ENCODE results near the gene CENPT.
A peak's percentile ranks its signal among the peaks of the same experiment; 100 is the strongest.

Gene CENPT

GRCh38 chr16:67779256-67780014, 68.1 kb downstream of the CENPT start:
- Histone ChIP-seq H3K27ac (ENCODE audit: poor library complexity, severe bottlenecking) (peak overlapping the region; percentile 25), H3K27me3 (ENCODE audit: insufficient read depth, poor library complexity, severe bottlenecking) (no peaks in the 10 kb centered on the region), H3K4me3 (ENCODE audit: severe bottlenecking) (no peak overlapping the region), H3K36me3 (ENCODE audit: low read depth) (no peaks in the 10 kb centered on the region), H3K9me3 (ENCODE audit: severe bottlenecking) (peaks cover 2% of the 10 kb centered on the region), H3K4me1 (ENCODE audit: insufficient read depth, poor library complexity, severe bottlenecking) (peaks cover 9% of the 10 kb centered on the region)
- DNase-seq (ENCODE audit: low spot score) (no peak), ATAC-seq (ENCODE audit: low read depth) (peak; percentile 94)
- TF ChIP-seq, protein P1, sequence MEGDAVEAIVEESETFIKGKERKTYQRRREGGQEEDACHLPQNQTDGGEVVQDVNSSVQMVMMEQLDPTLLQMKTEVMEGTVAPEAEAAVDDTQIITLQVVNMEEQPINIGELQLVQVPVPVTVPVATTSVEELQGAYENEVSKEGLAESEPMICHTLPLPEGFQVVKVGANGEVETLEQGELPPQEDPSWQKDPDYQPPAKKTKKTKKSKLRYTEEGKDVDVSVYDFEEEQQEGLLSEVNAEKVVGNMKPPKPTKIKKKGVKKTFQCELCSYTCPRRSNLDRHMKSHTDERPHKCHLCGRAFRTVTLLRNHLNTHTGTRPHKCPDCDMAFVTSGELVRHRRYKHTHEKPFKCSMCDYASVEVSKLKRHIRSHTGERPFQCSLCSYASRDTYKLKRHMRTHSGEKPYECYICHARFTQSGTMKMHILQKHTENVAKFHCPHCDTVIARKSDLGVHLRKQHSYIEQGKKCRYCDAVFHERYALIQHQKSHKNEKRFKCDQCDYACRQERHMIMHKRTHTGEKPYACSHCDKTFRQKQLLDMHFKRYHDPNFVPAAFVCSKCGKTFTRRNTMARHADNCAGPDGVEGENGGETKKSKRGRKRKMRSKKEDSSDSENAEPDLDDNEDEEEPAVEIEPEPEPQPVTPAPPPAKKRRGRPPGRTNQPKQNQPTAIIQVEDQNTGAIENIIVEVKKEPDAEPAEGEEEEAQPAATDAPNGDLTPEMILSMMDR (IDR thresholded peaks at IDR 0.05; ENCODE audit: poor library complexity, severe bottlenecking) = no peak

All from RWPE2 (cell line).